HG03432 (cell line): ENCODE results near the gene CELSR1.
"Not testable (repeated sequence)": the region's sequence is repeated elsewhere in the genome, so short reads cannot be mapped to it uniquely, and the experiment has no call there.

Experiments
- ATAC-seq: cut with Tn5 transposase; IDR thresholded peaks from one replicate; pipeline ENCODE4 v1.9.1; 2021; ENCODE audit warnings: mild to moderate bottlenecking, moderate library complexity; ENCODE audit not compliant: unreplicated experiment

CELSR1 gene

GRCh38 chr22:46403880-46404279 is 133.5 kb downstream of the CELSR1 start:
- not testable (repeated sequence) for ATAC-seq

- no peak for ATAC-seq
Observed at GRCh38 chr22:46402505-46402904, 134.9 kb downstream of the CELSR1 start.

- ATAC-seq: no peak
Observed at GRCh38 chr22:46401370-46401769, 136.1 kb downstream of the CELSR1 start.

GRCh38 chr22:46399251-46400024 is 138.0 kb downstream of the CELSR1 start:
- no peak for ATAC-seq

GRCh38 chr22:46397951-46398350 is 139.5 kb downstream of the CELSR1 start:
- ATAC-seq: no peak

GRCh38 chr22:46397514-46397913 is 139.9 kb downstream of the CELSR1 start:
- no peak for ATAC-seq

- ATAC-seq: not testable (repeated sequence)
Observed at GRCh38 chr22:46397049-46397448, 140.4 kb downstream of the CELSR1 start.

GRCh38 chr22:46395145-46395544 is 142.3 kb downstream of the CELSR1 start:
- no peak for ATAC-seq

- ATAC-seq: no peak
Observed at GRCh38 chr22:46394622-46395021, 142.8 kb downstream of the CELSR1 start.

GRCh38 chr22:46393873-46394272 is 143.5 kb downstream of the CELSR1 start:
- no peak for ATAC-seq

- no peak for ATAC-seq
Observed at GRCh38 chr22:46392137-46392844, 145.1 kb downstream of the CELSR1 start.

- ATAC-seq: no peak
Observed at GRCh38 chr22:46391486-46392136, 145.8 kb downstream of the CELSR1 start.

GRCh38 chr22:46390652-46391301 is 146.6 kb downstream of the CELSR1 start:
- ATAC-seq: no peak

GRCh38 chr22:46390105-46390651 is 147.2 kb downstream of the CELSR1 start:
- ATAC-seq: no peak

- ATAC-seq: no peak
Observed at GRCh38 chr22:46389081-46389480, 148.3 kb downstream of the CELSR1 start.

- ATAC-seq: no peak
Observed at GRCh38 chr22:46388647-46389046, 148.8 kb downstream of the CELSR1 start.

GRCh38 chr22:46387748-46388147 is 149.7 kb downstream of the CELSR1 start:
- no peak for ATAC-seq

GRCh38 chr22:46386312-46386711 is 151.1 kb downstream of the CELSR1 start:
- no peak for ATAC-seq

GRCh38 chr22:46382524-46382923 is 154.9 kb downstream of the CELSR1 start:
- ATAC-seq: no peak

GRCh38 chr22:46381731-46382130 is 155.7 kb downstream of the CELSR1 start:
- ATAC-seq: no peak

- no peak for ATAC-seq
Observed at GRCh38 chr22:46381142-46381541, 156.3 kb downstream of the CELSR1 start.
